Uterus (tissue), 4 donors: ENCODE results near the gene CEP120. TPM values are rescaled to one million over a fixed set of nuclear protein-coding genes. Genes with fewer than 3 reads are reported as not detected.
"Not testable (repeated sequence)": the region's sequence is repeated elsewhere in the genome, so short reads cannot be mapped to it uniquely, and the experiment has no call there.

Experiments used
- DNase-seq, 2 donors: peaks; one replicate each; pipeline ENCODE4 v3.0.0-alpha.2; 2019 to 2020
- H3K27ac ChIP-seq, 2 donors: fragments of 200-600 bp; sonication (generic); 1 replicate in 1 of 2; 2 replicates in 1 of 2; pipeline ENCODE4 v1.5.1; 2016 to 2018
- H3K27me3 ChIP-seq, 2 donors: fragments of 200-600 bp; sonication (generic); one replicate each; pipeline ENCODE4 v1.5.1; 2018 to 2019; ENCODE audit warnings: control low read depth in 1 of 2
- H3K36me3 ChIP-seq, 2 donors: fragments of 200-600 bp; sonication (generic); one replicate each; pipeline ENCODE4 v1.5.1; 2019; ENCODE audit warnings: control low read depth in 1 of 2
- H3K4me1 ChIP-seq, 2 donors: fragments of 200-600 bp; sonication (generic); one replicate each; pipeline ENCODE4 v1.5.1; 2018 to 2019; ENCODE audit warnings: control low read depth in 1 of 2
- H3K4me3 ChIP-seq, 2 donors: fragments of 200-600 bp; sonication (generic); 1 replicate in 1 of 2; 2 replicates in 1 of 2; pipeline ENCODE4 v1.5.1; 2018 to 2019; ENCODE audit warnings: mild to moderate bottlenecking in 1 of 2
- H3K9me3 ChIP-seq, 2 donors: fragments of 200-600 bp; sonication (generic); one replicate each; pipeline ENCODE4 v1.5.1; 2019; ENCODE audit warnings: control low read depth in 1 of 2
- POLR2A ChIP-seq, 2 donors: fragments of 450-650 bp; IDR thresholded peaks; one replicate each; pipeline ENCODE4 v1.6.1; 2016; ENCODE audit warnings: antibody characterized with exemption in 2 of 2, mild to moderate bottlenecking in 1 of 2, moderate library complexity in 1 of 2
- intact Hi-C: fragments of 100-400 bp; cut with DNase I; formaldehyde crosslinking; loops from one replicate; pipeline ENCODE4 v1.15.1; 2023; ENCODE audit warnings: low total_unique reads
- total RNA-seq, 4 donors: library from RNA; depleted of rRNA in 3 of 4; stranded (reverse); fragments of >200 nt in 3 of 4; gene quantifications; one replicate each; pipeline versions ENCODE4 v1.1.0 to v1.2.4, GENCODE V29; 2014 to 2023
- TF ChIP-seq, protein P1 (sequence below), 4 experiments: fragments of 200-600 bp in 2 of 4; fragments of 450-650 bp in 2 of 4; sonication (generic) in 2 of 4; IDR thresholded peaks; one replicate each; pipeline ENCODE4 v1.5.1; 2016 to 2019; ENCODE audit warnings: antibody characterized with exemption in 4 of 4, mild to moderate bottlenecking in 2 of 4, moderate library complexity in 1 of 4
- donor health status: DM: yes; HTN: yes; CAD: no.

The CEP120 gene
- total RNA-seq, 4 donors from 2014 or later, result 18.2 to 55.8 (median 41.0) TPM

DNA sequence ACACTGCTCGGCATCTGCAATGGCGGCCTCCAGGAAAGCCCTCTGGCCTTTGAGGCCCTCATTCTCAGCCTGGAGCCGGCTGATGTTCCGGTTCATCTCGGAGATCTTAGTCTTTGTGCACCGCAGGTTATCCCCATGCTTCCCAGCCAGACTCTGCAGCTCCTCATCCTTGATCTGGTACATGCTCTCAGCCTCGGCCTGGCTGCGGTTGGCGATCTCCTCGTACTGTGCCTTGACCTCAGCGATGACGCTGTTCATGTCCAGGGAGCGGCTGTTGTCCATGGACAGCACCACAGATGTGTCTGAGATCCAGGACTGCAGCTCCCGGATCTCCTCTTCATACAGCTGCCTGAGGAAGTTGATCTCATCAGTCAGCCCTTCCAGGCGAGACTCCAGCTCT lies 21.9 kb downstream of the CEP120 start:
- no peaks in the 10 kb centered on the region for H3K36me3 ChIP-seq
- no peaks in the 10 kb centered on the region for H3K9me3 ChIP-seq
- intact Hi-C loops, result no loop called here
- H3K4me3 ChIP-seq, result no peak overlapping the region
- no peak for TF ChIP-seq POLR2A (IDR thresholded peaks at IDR 0.05)
- TF ChIP-seq, protein P1, sequence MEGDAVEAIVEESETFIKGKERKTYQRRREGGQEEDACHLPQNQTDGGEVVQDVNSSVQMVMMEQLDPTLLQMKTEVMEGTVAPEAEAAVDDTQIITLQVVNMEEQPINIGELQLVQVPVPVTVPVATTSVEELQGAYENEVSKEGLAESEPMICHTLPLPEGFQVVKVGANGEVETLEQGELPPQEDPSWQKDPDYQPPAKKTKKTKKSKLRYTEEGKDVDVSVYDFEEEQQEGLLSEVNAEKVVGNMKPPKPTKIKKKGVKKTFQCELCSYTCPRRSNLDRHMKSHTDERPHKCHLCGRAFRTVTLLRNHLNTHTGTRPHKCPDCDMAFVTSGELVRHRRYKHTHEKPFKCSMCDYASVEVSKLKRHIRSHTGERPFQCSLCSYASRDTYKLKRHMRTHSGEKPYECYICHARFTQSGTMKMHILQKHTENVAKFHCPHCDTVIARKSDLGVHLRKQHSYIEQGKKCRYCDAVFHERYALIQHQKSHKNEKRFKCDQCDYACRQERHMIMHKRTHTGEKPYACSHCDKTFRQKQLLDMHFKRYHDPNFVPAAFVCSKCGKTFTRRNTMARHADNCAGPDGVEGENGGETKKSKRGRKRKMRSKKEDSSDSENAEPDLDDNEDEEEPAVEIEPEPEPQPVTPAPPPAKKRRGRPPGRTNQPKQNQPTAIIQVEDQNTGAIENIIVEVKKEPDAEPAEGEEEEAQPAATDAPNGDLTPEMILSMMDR (IDR thresholded peaks at IDR 0.05), result no peak
- no peaks in the 10 kb centered on the region for H3K4me1 ChIP-seq
- H3K27ac ChIP-seq, result no peak overlapping the region
- H3K27me3 ChIP-seq, result no peaks in the 10 kb centered on the region
- DNase-seq, result no peak

DNA sequence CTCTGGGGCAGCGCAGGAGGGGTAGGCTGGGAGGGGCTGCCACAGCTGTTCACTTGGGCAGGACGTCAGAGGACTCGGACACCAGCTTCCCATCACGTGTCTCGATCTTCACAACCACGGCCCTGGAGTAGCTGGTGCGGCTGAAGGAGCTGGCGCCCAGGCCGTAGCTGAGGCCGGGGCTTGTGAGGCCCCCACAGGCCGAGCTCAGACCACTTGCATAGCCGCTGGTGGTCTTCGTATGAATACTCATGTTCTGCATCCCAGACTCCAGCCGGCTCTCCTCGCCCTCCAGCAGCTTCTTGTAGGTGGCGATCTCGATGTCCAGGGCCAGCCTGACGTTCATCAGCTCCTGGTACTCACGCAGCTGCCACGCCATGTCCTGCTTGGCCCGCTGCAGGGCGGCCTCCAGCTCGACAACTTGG lies 22.3 kb downstream of the CEP120 start:
- H3K27me3 ChIP-seq, H3K4me1 ChIP-seq, DNase-seq, H3K27ac ChIP-seq, intact Hi-C loops, H3K4me3 ChIP-seq, H3K36me3 ChIP-seq, H3K9me3 ChIP-seq: not testable (repeated sequence)

DNA sequence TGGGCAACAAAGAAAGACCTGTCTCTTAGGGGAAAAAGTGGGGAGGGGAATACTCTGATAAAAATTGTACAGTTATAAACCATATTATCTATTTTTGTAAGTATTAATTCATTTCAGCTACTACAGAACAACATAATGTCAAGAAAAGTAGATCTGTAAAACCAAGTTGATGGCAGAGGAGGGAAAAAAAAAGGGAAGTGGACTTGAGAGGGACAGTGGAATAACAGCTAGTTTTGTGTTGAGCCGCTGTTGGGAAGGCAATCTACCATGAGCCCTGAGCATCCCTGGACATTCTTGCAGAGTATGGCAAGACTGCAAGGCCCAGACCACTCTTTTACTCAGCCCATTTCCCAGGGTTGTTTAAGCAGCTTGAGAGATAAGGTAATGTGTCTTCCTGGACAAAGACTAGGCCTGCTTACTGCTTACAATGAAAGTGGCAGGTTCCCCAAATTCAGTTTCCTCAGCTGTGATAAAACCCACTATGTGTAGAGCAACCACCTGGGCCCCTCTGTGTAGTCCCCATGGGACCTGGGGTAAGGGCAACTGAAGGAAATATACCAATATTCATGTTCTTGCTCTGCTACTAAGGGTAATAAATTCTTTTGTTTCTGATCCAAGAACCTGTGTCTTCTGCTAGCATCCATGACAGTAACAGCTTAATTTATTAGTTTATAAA lies 25.0 kb downstream of the CEP120 start:
- Histone ChIP-seq H3K27ac (no peak overlapping the region), H3K9me3 (no peaks in the 10 kb centered on the region), H3K4me1 (no peaks in the 10 kb centered on the region), H3K27me3 (no peaks in the 10 kb centered on the region), H3K4me3 (no peak overlapping the region), H3K36me3 (no peaks in the 10 kb centered on the region)
- DNase-seq, result no peak
- intact Hi-C loops, result no loop called here
- no peak for TF ChIP-seq POLR2A (IDR thresholded peaks at IDR 0.05)
- TF ChIP-seq, protein P1 (IDR thresholded peaks at IDR 0.05), result no peak

DNA sequence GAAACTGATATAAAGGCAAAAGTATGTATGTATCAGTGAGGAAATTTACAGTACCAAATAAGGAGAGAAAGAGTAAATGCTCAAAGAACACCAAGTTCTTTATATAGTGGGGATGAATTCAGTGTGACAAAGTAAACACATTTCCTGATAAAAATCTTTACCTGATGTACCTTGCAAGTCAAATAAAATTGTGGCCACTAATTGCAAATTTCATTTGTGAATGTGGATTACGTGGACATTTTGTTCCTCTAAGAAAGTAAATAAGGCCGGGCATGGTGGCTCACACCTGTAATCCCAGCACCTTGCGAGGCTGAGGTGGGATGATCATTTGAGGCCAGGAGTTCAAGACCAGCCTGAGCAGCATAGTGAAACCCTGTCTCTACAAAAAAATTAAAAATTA lies 25.7 kb downstream of the CEP120 start:
- H3K36me3 ChIP-seq, result no peaks in the 10 kb centered on the region
- intact Hi-C loops, result no loop called here
- no peak overlapping the region for H3K4me3 ChIP-seq

DNA sequence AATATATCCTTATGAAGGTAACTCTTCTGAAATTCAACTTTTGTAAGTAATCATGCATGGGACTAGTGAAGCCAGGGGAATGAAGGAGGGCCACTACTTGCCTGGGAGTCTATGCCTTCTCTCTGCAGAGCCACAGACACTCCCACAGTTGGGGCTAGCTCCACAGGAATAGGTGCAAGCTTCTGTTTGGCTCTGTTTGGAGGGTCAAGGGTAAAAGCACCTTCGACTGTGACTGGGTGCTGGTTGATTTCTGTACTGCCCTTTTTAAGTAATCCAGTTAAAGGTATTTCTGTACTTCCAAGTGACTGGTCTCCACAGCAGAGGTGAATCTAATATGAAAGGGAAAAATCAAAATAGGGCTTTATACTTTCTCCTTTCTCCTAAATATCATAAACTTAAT lies 32.2 kb downstream of the CEP120 start:
- H3K4me3 ChIP-seq, result no peak overlapping the region
- TF ChIP-seq, protein P1 (IDR thresholded peaks at IDR 0.05), result no peak
- no peak for TF ChIP-seq POLR2A (IDR thresholded peaks at IDR 0.05)
- H3K27ac ChIP-seq, result no peak overlapping the region
- no peaks in the 10 kb centered on the region for H3K4me1 ChIP-seq
- no peaks in the 10 kb centered on the region for H3K9me3 ChIP-seq
- DNase-seq, result no peak
- no peaks in the 10 kb centered on the region for H3K27me3 ChIP-seq
- intact Hi-C loops, result no loop called here
- no peaks in the 10 kb centered on the region for H3K36me3 ChIP-seq

More for the DNA sequence above, 25.7 kb downstream of the CEP120 start:
- Histone ChIP-seq H3K27ac (no peak overlapping the region), H3K4me1 (no peaks in the 10 kb centered on the region), H3K27me3 (no peaks in the 10 kb centered on the region), H3K9me3 (no peaks in the 10 kb centered on the region)
- no peak for DNase-seq
- no peak for TF ChIP-seq POLR2A (IDR thresholded peaks at IDR 0.05)
- TF ChIP-seq, protein P1 (IDR thresholded peaks at IDR 0.05), result no peak

DNA sequence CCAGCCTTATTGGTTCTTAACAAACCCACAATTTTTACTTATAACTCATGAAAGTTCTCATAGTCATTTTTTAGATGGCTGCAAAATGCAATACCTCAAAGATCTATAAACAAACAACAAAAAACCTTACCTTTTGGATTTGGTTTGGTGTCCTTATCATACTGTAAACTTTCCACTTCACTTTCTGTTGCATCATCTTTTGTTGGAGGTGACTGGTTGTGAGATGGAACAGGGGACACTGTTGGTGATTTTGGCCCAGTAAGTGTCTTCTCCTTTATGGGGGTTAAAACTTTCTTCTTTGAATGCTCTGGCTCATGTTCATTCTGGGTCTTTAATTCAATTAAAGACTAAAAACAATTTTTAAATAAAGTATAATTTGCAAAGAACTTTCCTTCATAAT lies 33.4 kb downstream of the CEP120 start:
- no peaks in the 10 kb centered on the region for H3K36me3 ChIP-seq
- H3K4me1 ChIP-seq, result no peaks in the 10 kb centered on the region
- intact Hi-C loops, result no loop called here
- no peak overlapping the region for H3K4me3 ChIP-seq
- DNase-seq, result no peak
- H3K9me3 ChIP-seq, result no peaks in the 10 kb centered on the region
- H3K27me3 ChIP-seq, result no peaks in the 10 kb centered on the region
- no peak overlapping the region for H3K27ac ChIP-seq
- TF ChIP-seq, protein P1 (IDR thresholded peaks at IDR 0.05), result no peak
- TF ChIP-seq POLR2A (IDR thresholded peaks at IDR 0.05), result no peak
